Choroid plexus epithelial cell (primary cell): ENCODE results near the gene MORC2.

Experiments used
- DNase-seq: peaks from one replicate; pipeline ENCODE4 v3.0.0-alpha.2; 2010; ENCODE audit warnings: low read depth
- H3K4me3 ChIP-seq: 2 replicates; pipeline ENCODE4 v1.5.1; 2011; ENCODE audit warnings: low read depth, mild to moderate bottlenecking, control low read depth, low read length, moderate library complexity
- TF ChIP-seq, protein P1 (sequence below): conservative IDR thresholded peaks from 2 replicates; pipeline ENCODE4 v1.5.1; 2011; ENCODE audit warnings: low read depth, mild to moderate bottlenecking, control low read depth, inconsistent platforms, low read length, moderate library complexity

The MORC2 gene

DNA sequence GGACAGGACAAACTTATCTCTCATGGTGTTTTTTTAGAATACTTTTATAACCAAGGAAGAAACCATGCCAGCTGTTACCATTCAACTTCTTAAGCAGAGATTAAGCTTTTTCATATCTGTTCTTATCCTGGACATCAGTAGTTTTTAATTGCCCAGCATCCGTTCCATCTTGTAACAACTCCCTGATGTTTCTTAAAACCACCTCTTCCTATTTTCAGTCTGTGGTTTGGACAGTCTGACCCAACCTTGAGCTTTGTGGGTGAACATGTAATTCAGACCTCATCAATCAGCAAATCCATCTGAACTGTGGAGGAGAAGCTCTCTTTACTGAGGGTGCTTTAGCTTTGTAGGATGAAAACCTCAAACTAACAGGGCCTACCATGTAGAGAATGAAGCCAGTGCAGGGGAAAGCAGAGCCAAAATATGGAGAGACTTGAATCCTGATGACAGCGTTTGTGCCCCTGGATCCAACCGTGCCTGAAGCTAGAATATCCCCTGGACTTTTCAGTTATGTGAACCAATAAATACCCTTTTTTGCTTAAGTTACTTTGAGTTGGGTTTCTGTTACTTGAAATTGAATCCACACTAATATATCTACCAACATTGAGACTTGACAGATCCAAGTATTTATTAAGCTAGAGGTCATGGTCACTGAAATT lies 9.9 kb upstream of the MORC2 start:
- DNase-seq = no peak
- H3K4me3 ChIP-seq = no peak overlapping the region
- TF ChIP-seq, protein P1, sequence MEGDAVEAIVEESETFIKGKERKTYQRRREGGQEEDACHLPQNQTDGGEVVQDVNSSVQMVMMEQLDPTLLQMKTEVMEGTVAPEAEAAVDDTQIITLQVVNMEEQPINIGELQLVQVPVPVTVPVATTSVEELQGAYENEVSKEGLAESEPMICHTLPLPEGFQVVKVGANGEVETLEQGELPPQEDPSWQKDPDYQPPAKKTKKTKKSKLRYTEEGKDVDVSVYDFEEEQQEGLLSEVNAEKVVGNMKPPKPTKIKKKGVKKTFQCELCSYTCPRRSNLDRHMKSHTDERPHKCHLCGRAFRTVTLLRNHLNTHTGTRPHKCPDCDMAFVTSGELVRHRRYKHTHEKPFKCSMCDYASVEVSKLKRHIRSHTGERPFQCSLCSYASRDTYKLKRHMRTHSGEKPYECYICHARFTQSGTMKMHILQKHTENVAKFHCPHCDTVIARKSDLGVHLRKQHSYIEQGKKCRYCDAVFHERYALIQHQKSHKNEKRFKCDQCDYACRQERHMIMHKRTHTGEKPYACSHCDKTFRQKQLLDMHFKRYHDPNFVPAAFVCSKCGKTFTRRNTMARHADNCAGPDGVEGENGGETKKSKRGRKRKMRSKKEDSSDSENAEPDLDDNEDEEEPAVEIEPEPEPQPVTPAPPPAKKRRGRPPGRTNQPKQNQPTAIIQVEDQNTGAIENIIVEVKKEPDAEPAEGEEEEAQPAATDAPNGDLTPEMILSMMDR = no peak

DNA sequence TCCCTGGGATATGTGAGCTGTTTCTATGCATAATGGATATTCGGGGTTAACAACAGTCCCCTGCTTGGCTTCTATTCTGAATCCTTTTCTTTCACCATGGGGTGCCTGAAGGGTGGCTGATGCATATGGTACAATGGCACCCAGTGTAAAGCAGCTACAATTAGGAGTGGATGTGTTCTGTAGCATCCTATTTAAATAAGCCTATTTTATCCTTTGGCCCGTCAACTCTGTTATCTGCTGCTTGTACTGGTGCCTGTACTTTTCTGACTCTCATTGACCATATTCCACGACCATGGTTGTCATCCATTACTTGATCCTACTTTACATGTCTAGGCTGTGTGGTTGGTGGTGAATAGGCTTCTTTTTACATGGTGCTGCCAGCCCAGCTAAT lies 1.8 kb upstream of the MORC2 start:
- peak overlapping the region; percentile 83 for H3K4me3 ChIP-seq
- TF ChIP-seq, protein P1 = no peak
- DNase-seq = no peak

DNA sequence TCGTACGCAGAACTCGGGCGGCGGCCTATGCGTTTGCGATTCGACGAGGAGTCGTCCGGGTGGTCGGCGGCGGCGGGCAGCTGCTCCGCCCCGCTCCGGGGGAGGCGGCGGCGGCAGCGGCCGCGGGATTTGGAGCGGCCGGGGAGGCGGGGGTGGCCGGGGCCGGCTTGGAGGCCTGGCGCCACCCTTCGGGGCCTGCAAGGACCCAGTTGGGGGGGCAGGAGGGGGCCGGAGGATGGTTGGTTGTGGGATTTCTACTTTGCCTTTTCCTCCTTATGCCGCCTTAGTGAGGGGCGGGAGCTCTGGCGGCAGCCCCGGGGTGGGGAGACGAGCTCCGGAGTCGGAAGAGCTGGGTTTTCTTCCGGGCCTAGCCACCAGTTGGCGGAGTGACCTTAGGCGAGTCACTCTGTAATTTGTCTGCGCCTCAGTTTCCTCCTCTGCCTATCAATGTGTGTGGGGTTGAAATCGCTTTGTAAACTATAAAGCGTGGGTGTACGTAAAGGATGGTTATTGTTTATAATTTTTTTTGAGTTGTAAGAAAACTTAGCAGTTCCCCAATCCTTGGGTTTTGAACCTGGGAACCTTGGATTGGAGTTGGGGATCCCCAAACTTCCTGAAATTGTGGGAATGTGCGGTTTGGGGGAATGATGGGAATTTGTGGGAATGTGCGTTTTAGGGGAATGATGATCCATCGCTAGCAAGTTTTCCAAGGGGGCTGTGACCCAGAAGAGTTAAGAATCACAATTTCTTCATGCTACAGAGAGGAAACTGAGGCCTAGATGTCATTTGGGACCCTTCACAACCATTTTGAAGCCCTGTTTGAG lies 1.2 kb upstream of the MORC2 start:
- DNase-seq = peak; percentile 58
- TF ChIP-seq, protein P1 = peak; percentile 43
- H3K4me3 ChIP-seq = peak overlapping the region; percentile 83

DNA sequence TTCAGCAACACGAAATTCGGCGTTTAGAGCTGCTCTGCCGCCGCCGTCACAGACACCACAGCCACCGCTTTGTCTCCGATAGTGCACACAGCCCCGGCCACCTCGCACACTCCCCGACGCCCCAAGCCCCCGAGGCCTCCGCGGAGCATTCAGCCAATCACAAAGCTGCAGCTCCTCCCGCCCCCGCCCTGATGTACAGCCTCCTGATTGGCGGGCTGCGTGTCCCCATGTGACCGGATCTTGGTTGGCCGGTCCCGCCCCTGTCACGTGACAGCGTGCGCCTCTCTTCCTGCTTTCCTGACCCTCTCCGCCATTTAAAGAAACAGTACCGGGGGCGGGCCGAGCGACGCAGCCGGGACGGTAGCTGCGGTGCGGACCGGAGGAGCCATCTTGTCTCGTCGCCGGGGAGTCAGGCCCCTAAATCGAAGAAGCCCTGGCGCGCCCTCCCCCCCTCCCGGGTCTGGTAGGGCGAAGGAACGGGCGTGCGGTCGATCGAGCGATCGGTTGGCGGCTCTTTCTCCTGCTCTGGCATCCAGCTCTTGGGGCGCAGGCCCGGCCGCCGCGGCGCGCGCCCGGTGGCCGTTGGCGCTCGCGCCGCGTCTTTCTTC lies 454 bp upstream of the MORC2 start, which contains the start of gene TUG1:
Gene TUG1 (plus strand): TSS at position 342 of the 608 bp plus-strand sequence.
- DNase-seq = peak; percentile 99
- TF ChIP-seq, protein P1 = no peak
- peak within 1 kb of the TSS; percentile 83 for H3K4me3 ChIP-seq

DNA sequence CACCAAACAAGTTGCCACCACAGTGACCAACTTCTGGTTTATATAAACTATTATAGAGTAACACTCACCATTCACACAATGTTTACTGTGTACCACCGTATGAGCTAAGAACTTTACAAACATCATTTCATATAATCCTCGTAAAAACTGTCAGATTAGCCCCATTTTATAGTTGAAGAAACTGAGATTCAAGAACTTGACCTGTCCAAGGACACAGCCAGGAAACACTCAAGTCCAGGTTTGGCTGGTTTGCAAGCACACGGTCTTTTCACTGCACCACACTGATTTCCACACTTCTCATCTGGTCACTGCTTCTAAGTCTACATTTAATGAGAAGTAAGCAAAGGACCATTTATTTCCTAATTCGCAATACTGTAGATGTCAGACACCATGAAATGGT lies 3.7 kb downstream of the MORC2 start:
- no peak for DNase-seq
- TF ChIP-seq, protein P1 = no peak
- no peak overlapping the region for H3K4me3 ChIP-seq

DNA sequence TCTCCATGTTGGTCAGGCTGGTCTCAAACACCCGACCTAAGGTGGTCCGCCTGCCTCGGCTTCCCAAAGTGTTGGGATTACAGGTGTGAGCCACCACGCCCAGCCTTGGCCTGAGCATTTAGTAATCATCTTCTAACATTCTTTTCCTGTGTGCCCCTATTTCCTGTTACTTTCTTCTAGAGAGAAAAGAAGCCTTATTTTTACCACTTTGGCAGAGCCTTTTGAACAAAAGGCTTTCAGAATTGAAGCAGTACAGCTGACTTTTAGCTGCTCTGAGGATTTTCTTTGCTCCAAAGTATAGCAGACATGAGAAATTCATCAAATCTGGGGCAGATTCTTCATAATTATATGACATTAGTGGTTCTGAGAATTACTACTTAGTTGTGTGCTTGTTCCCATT lies 13.4 kb downstream of the MORC2 start:
- H3K4me3 ChIP-seq = no peak overlapping the region
- no peak for DNase-seq
- TF ChIP-seq, protein P1 = no peak
